SK-N-SH treated with all-trans-retinoic acid at 6 μM for 48 hours (cell line): ENCODE measurements around the gene P2RX2.

Source experiments
- ATAC-seq: fragments of 200-7000 bp; cut with Tn5 transposase; 3 replicates; pipeline ENCODE4 v1.9.1; 2020; ENCODE audit warnings: mild to moderate bottlenecking, moderate library complexity
- ARNTL ChIP-seq: fragments of 450-650 bp; formaldehyde crosslinking; IDR thresholded peaks from 2 replicates; pipeline ENCODE4 v1.5.0; 2020; ENCODE audit warnings: low read depth, mild to moderate bottlenecking, moderate library complexity, borderline replicate concordance
- BACH2 ChIP-seq: fragments of 250-450 bp; sonication (Bioruptor Pico); IDR thresholded peaks from 2 replicates; pipeline ENCODE4 v1.9.0; 2021; ENCODE audit warnings: mild to moderate bottlenecking, borderline replicate concordance
- CSDC2 ChIP-seq: fragments of 250-450 bp; sonication (Bioruptor Pico); IDR thresholded peaks from 2 replicates; pipeline ENCODE4 v1.5.0; 2020; ENCODE audit warnings: mild to moderate bottlenecking, moderate library complexity
- CSRNP3 ChIP-seq: fragments of 250-450 bp; sonication (Bioruptor Pico); IDR thresholded peaks from 2 replicates; pipeline ENCODE4 v1.5.1; 2021; ENCODE audit warnings: mild to moderate bottlenecking, moderate library complexity
- ESRRG ChIP-seq: fragments of 250-450 bp; sonication (Bioruptor Pico); IDR thresholded peaks from 2 replicates; pipeline ENCODE4 v1.6.1; 2021; ENCODE audit warnings: mild to moderate bottlenecking
- GLIS3 ChIP-seq: fragments of 250-450 bp; sonication (Bioruptor Pico); IDR thresholded peaks from 2 replicates; pipeline ENCODE4 v1.5.0; 2020; ENCODE audit warnings: mild to moderate bottlenecking, moderate library complexity
- ISL1 ChIP-seq: fragments of 250-450 bp; sonication (Bioruptor Pico); IDR thresholded peaks from 2 replicates; pipeline ENCODE4 v2.1.2; 2022; ENCODE audit warnings: mild to moderate bottlenecking, moderate library complexity
- OSR1 ChIP-seq: fragments of 250-450 bp; sonication (Bioruptor Pico); IDR thresholded peaks from 2 replicates; pipeline ENCODE4 v1.8.0; 2022; ENCODE audit warnings: moderate library complexity, mild to moderate bottlenecking, inconsistent platforms
- PPARA ChIP-seq: fragments of 250-450 bp; sonication (Bioruptor Pico); IDR thresholded peaks from 2 replicates; pipeline ENCODE4 v1.5.0; 2020; ENCODE audit warnings: mild to moderate bottlenecking, borderline replicate concordance
- RARB ChIP-seq: fragments of 250-450 bp; sonication (Bioruptor Pico); IDR thresholded peaks from 2 replicates; pipeline ENCODE4 v1.8.0; 2021; ENCODE audit warnings: mild to moderate bottlenecking, moderate library complexity
- SNAI2 ChIP-seq: fragments of 250-450 bp; sonication (Bioruptor Pico); IDR thresholded peaks from 2 replicates; pipeline ENCODE4 v1.5.0; 2020; ENCODE audit warnings: mild to moderate bottlenecking, moderate library complexity
- TCF4 ChIP-seq: fragments of 250-450 bp; sonication (Bioruptor Pico); IDR thresholded peaks from 2 replicates; pipeline ENCODE4 v1.8.0; 2021; ENCODE audit warnings: mild to moderate bottlenecking, moderate library complexity, borderline replicate concordance
- ZC3H10 ChIP-seq: fragments of 250-450 bp; sonication (Bioruptor Pico); IDR thresholded peaks from 2 replicates; pipeline ENCODE4 v1.5.1; 2021; ENCODE audit warnings: mild to moderate bottlenecking, moderate library complexity
- ZFP3 ChIP-seq: fragments of 250-450 bp; sonication (Bioruptor Pico); IDR thresholded peaks from 2 replicates; pipeline ENCODE4 v1.5.0; 2020; ENCODE audit warnings: mild to moderate bottlenecking, moderate library complexity
- ZFP30 ChIP-seq: fragments of 450-650 bp; formaldehyde crosslinking; IDR thresholded peaks from 2 replicates; pipeline ENCODE4 v1.5.0; 2022; ENCODE audit warnings: mild to moderate bottlenecking, moderate library complexity
- ZNF565 ChIP-seq: fragments of 450-650 bp; formaldehyde crosslinking; conservative IDR thresholded peaks from 2 replicates; pipeline ENCODE4 v1.5.0; 2020; ENCODE audit warnings: low read depth, mild to moderate bottlenecking, moderate library complexity
- ZNF70 ChIP-seq: fragments of 450-650 bp; formaldehyde crosslinking; IDR thresholded peaks from 2 replicates; pipeline ENCODE4 v1.5.0; 2020; ENCODE audit warnings: mild to moderate bottlenecking, moderate library complexity
- ZNF8 ChIP-seq: fragments of 450-650 bp; formaldehyde crosslinking; IDR thresholded peaks from 2 replicates; pipeline ENCODE4 v1.5.0; 2020; ENCODE audit warnings: mild to moderate bottlenecking, moderate library complexity
- TF ChIP-seq, protein P1 (sequence below): fragments of 250-450 bp; sonication (Bioruptor Pico); IDR thresholded peaks from 2 replicates; pipeline ENCODE4 v1.5.1; 2020; ENCODE audit warnings: low read depth, mild to moderate bottlenecking, moderate library complexity
- TF ChIP-seq, protein P2 (sequence below): fragments of 250-450 bp; sonication (Bioruptor Pico); IDR thresholded peaks from 2 replicates; pipeline ENCODE4 v1.5.0; 2020; ENCODE audit warnings: mild to moderate bottlenecking, moderate library complexity
- TF ChIP-seq, protein P3 (sequence below): fragments of 250-450 bp; sonication (Bioruptor Pico); IDR thresholded peaks from 2 replicates; pipeline ENCODE4 v1.8.0; 2021; ENCODE audit warnings: low read depth, mild to moderate bottlenecking, moderate library complexity, borderline replicate concordance
- TF ChIP-seq, protein P4 (sequence below): fragments of 250-450 bp; sonication (Bioruptor Pico); IDR thresholded peaks from 2 replicates; pipeline ENCODE4 v1.8.0; 2020; ENCODE audit warnings: mild to moderate bottlenecking, moderate library complexity, borderline replicate concordance

P2RX2 gene

GRCh38 chr12:132593071-132593470 lies 25.5 kb upstream of the P2RX2 start:
- TF ChIP-seq, protein P1, sequence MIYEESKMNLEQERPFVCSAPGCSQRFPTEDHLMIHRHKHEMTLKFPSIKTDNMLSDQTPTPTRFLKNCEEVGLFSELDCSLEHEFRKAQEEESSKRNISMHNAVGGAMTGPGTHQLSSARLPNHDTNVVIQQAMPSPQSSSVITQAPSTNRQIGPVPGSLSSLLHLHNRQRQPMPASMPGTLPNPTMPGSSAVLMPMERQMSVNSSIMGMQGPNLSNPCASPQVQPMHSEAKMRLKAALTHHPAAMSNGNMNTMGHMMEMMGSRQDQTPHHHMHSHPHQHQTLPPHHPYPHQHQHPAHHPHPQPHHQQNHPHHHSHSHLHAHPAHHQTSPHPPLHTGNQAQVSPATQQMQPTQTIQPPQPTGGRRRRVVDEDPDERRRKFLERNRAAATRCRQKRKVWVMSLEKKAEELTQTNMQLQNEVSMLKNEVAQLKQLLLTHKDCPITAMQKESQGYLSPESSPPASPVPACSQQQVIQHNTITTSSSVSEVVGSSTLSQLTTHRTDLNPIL (CRISPR knock-in tag): no peak
- TF ChIP-seq, protein P2, sequence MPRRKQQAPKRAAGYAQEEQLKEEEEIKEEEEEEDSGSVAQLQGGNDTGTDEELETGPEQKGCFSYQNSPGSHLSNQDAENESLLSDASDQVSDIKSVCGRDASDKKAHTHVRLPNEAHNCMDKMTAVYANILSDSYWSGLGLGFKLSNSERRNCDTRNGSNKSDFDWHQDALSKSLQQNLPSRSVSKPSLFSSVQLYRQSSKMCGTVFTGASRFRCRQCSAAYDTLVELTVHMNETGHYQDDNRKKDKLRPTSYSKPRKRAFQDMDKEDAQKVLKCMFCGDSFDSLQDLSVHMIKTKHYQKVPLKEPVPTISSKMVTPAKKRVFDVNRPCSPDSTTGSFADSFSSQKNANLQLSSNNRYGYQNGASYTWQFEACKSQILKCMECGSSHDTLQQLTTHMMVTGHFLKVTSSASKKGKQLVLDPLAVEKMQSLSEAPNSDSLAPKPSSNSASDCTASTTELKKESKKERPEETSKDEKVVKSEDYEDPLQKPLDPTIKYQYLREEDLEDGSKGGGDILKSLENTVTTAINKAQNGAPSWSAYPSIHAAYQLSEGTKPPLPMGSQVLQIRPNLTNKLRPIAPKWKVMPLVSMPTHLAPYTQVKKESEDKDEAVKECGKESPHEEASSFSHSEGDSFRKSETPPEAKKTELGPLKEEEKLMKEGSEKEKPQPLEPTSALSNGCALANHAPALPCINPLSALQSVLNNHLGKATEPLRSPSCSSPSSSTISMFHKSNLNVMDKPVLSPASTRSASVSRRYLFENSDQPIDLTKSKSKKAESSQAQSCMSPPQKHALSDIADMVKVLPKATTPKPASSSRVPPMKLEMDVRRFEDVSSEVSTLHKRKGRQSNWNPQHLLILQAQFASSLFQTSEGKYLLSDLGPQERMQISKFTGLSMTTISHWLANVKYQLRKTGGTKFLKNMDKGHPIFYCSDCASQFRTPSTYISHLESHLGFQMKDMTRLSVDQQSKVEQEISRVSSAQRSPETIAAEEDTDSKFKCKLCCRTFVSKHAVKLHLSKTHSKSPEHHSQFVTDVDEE (CRISPR knock-in tag): no peak
- TF ChIP-seq OSR1 (no peak), GLIS3 (CRISPR knock-in tag) (no peak), ARNTL (no peak), ZFP3 (CRISPR knock-in tag) (no peak), SNAI2 (no peak), ISL1 (CRISPR knock-in tag) (no peak), CSRNP3 (CRISPR knock-in tag) (no peak), PPARA (no peak), ZFP30 (CRISPR knock-in tag) (no peak), CSDC2 (CRISPR knock-in tag) (no peak), TCF4 (CRISPR knock-in tag) (no peak)
- TF ChIP-seq, protein P3, sequence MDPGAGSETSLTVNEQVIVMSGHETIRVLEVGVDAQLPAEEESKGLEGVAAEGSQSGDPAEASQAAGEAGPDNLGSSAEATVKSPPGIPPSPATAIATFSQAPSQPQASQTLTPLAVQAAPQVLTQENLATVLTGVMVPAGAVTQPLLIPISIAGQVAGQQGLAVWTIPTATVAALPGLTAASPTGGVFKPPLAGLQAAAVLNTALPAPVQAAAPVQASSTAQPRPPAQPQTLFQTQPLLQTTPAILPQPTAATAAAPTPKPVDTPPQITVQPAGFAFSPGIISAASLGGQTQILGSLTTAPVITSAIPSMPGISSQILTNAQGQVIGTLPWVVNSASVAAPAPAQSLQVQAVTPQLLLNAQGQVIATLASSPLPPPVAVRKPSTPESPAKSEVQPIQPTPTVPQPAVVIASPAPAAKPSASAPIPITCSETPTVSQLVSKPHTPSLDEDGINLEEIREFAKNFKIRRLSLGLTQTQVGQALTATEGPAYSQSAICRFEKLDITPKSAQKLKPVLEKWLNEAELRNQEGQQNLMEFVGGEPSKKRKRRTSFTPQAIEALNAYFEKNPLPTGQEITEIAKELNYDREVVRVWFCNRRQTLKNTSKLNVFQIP: no peak
- TF ChIP-seq, protein P4, sequence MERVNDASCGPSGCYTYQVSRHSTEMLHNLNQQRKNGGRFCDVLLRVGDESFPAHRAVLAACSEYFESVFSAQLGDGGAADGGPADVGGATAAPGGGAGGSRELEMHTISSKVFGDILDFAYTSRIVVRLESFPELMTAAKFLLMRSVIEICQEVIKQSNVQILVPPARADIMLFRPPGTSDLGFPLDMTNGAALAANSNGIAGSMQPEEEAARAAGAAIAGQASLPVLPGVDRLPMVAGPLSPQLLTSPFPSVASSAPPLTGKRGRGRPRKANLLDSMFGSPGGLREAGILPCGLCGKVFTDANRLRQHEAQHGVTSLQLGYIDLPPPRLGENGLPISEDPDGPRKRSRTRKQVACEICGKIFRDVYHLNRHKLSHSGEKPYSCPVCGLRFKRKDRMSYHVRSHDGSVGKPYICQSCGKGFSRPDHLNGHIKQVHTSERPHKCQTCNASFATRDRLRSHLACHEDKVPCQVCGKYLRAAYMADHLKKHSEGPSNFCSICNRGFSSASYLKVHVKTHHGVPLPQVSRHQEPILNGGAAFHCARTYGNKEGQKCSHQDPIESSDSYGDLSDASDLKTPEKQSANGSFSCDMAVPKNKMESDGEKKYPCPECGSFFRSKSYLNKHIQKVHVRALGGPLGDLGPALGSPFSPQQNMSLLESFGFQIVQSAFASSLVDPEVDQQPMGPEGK (CRISPR knock-in tag): no peak
- TF ChIP-seq, all 23 proteins: peak for 0

GRCh38 chr12:132593521-132593920 lies 25.1 kb upstream of the P2RX2 start:
- ATAC-seq: peak; percentile 21
- TF ChIP-seq RARB (CRISPR knock-in tag) (no peak), OSR1 (no peak), ZC3H10 (CRISPR knock-in tag) (no peak), CSDC2 (CRISPR knock-in tag) (no peak), ZNF565 (CRISPR knock-in tag) (no peak), CSRNP3 (CRISPR knock-in tag) (no peak), ZNF70 (CRISPR knock-in tag) (no peak), ESRRG (CRISPR knock-in tag) (no peak), GLIS3 (CRISPR knock-in tag) (no peak), ZNF8 (CRISPR knock-in tag) (no peak), BACH2 (no peak), PPARA (no peak), ZFP30 (CRISPR knock-in tag) (no peak)
- TF ChIP-seq, protein P4 (CRISPR knock-in tag): no peak
- TF ChIP-seq, protein P1 (CRISPR knock-in tag): no peak
- TF ChIP-seq, protein P3: no peak

More at GRCh38 chr12:132593071-132593470, 25.5 kb upstream of the P2RX2 start:
- no peak for ATAC-seq
